GM23338 (cell line): ENCODE data around the gene SMIM45.

Source experiments
- ATAC-seq: fragments of 200-7000 bp; cut with Tn5 transposase; 3 replicates; pipeline ENCODE4 v1.9.1; 2020
- DNase-seq: peaks from one replicate; pipeline ENCODE4 v3.0.0-alpha.2; 2015; ENCODE audit warnings: low spot score
- H2AFZ ChIP-seq: fragments of 200-600 bp; sonication (generic); 2 replicates; pipeline ENCODE4 v1.8.0; 2016; ENCODE audit warnings: antibody characterized with exemption, mild to moderate bottlenecking, moderate library complexity
- H3F3A ChIP-seq: fragments of 200-600 bp; sonication (generic); replicated peaks from 2 replicates; pipeline ENCODE4 v1.8.0; 2017; ENCODE audit warnings: antibody characterized with exemption, mixed run types, low read depth
- H3K27ac ChIP-seq: fragments of 200-600 bp; sonication (generic); 2 replicates; pipeline ENCODE4 v1.6.1; 2016; ENCODE audit warnings: low read depth
- H3K27me3 ChIP-seq: fragments of 200-600 bp; sonication (generic); 2 replicates; pipeline ENCODE4 v1.8.0; 2016; ENCODE audit warnings: mild to moderate bottlenecking, mixed run types, moderate library complexity; ENCODE audit not compliant: insufficient read depth
- H3K36me3 ChIP-seq: fragments of 200-600 bp; sonication (generic); 2 replicates; pipeline ENCODE4 v1.8.0; 2016; ENCODE audit warnings: mild to moderate bottlenecking; ENCODE audit not compliant: insufficient read depth
- H3K4me1 ChIP-seq: fragments of 200-600 bp; sonication (generic); 2 replicates; pipeline ENCODE4 v1.8.0; 2016; ENCODE audit warnings: mild to moderate bottlenecking, moderate library complexity; ENCODE audit not compliant: insufficient read depth
- H3K4me2 ChIP-seq: fragments of 200-600 bp; sonication (generic); 2 replicates; pipeline ENCODE4 v1.7.1; 2017; ENCODE audit warnings: mixed run types
- H3K4me3 ChIP-seq: fragments of 200-600 bp; sonication (generic); 2 replicates; pipeline ENCODE4 v1.6.1; 2016; ENCODE audit warnings: mixed run types
- H3K79me2 ChIP-seq: fragments of 200-600 bp; sonication (generic); replicated peaks from 2 replicates; pipeline ENCODE4 v1.8.0; 2017; ENCODE audit warnings: mild to moderate bottlenecking; ENCODE audit not compliant: insufficient read depth
- H3K9me2 ChIP-seq: fragments of 200-600 bp; sonication (generic); 2 replicates; pipeline ENCODE4 v1.8.0; 2017; ENCODE audit not compliant: insufficient read depth
- H4K20me1 ChIP-seq: fragments of 200-600 bp; sonication (generic); replicated peaks from 2 replicates; pipeline ENCODE4 v1.8.0; 2017; ENCODE audit warnings: mild to moderate bottlenecking; ENCODE audit not compliant: insufficient read depth
- H3K27ac Mint-ChIP-seq: 2 replicates; pipeline ENCODE4 v1.8.0; 2020; ENCODE audit warnings: inconsistent platforms, mild to moderate bottlenecking, moderate library complexity, mixed read lengths
- H3K27me3 Mint-ChIP-seq: 3 replicates; pipeline ENCODE4 v1.8.0; 2022; ENCODE audit warnings: low read depth, mild to moderate bottlenecking, moderate library complexity, mixed read lengths, inconsistent platforms; ENCODE audit not compliant: insufficient read depth, poor library complexity
- H3K36me3 Mint-ChIP-seq: 3 replicates; pipeline ENCODE4 v1.8.0; 2021; ENCODE audit warnings: low read depth, mild to moderate bottlenecking, inconsistent platforms, moderate library complexity, mixed read lengths
- H3K4me1 Mint-ChIP-seq: 3 replicates; pipeline ENCODE4 v1.8.0; 2020; ENCODE audit warnings: mild to moderate bottlenecking, inconsistent platforms, mixed read lengths
- H3K4me3 Mint-ChIP-seq: 3 replicates; pipeline ENCODE4 v1.8.0; 2021; ENCODE audit warnings: moderate library complexity, mild to moderate bottlenecking, inconsistent platforms, mixed read lengths
- H3K9me3 Mint-ChIP-seq: 3 replicates; pipeline ENCODE4 v1.8.0; 2020; ENCODE audit warnings: moderate library complexity, mild to moderate bottlenecking, inconsistent platforms, mixed read lengths
- CREB1 ChIP-seq: fragments of 250-450 bp; sonication (Bioruptor Pico); IDR thresholded peaks from 2 replicates; pipeline ENCODE4 v1.5.0; 2020; ENCODE audit warnings: low read depth, mild to moderate bottlenecking, moderate library complexity
- ETS1 ChIP-seq: IDR thresholded peaks from 2 replicates; pipeline ENCODE4 v1.6.1; 2016; ENCODE audit warnings: antibody characterized with exemption
- EZH2 ChIP-seq: fragments of 200-600 bp; sonication (generic); IDR thresholded peaks from one replicate; pipeline ENCODE4 v1.8.0; 2017; ENCODE audit warnings: antibody characterized with exemption, mild to moderate bottlenecking, low read depth; ENCODE audit not compliant: unreplicated experiment
- EZH2phosphoT487 ChIP-seq: fragments of 200-600 bp; sonication (generic); IDR thresholded peaks from one replicate; pipeline ENCODE4 v1.8.1; 2018; ENCODE audit warnings: antibody characterized with exemption; ENCODE audit not compliant: unreplicated experiment
- JUNB ChIP-seq: IDR thresholded peaks from one replicate; pipeline ENCODE4 v1.6.1; 2016; ENCODE audit warnings: antibody characterized with exemption; ENCODE audit not compliant: unreplicated experiment
- NANOG ChIP-seq: IDR thresholded peaks from 2 replicates; pipeline ENCODE4 v1.6.1; 2016; ENCODE audit warnings: antibody characterized with exemption, borderline replicate concordance
- POLR2AphosphoS5 ChIP-seq: IDR thresholded peaks from 2 replicates; pipeline ENCODE4 v1.6.1; 2016; ENCODE audit warnings: antibody characterized with exemption, low read depth
- STAT1 ChIP-seq: IDR thresholded peaks from one replicate; pipeline ENCODE4 v1.6.1; 2016; ENCODE audit warnings: antibody characterized with exemption; ENCODE audit not compliant: unreplicated experiment
- ZNF114 ChIP-seq: fragments of 250-450 bp; sonication (Bioruptor Pico); IDR thresholded peaks from 2 replicates; pipeline ENCODE4 v1.5.0; 2020; ENCODE audit warnings: mild to moderate bottlenecking, moderate library complexity
- ZNF331 ChIP-seq: fragments of 250-450 bp; sonication (Bioruptor Pico); IDR thresholded peaks from 2 replicates; pipeline ENCODE4 v1.5.0; 2020; ENCODE audit warnings: low read depth, mild to moderate bottlenecking, moderate library complexity
- TF ChIP-seq, protein P1 (sequence below): IDR thresholded peaks from one replicate; pipeline ENCODE4 v1.6.1; 2018; ENCODE audit warnings: antibody characterized with exemption; ENCODE audit not compliant: unreplicated experiment
- TF ChIP-seq, protein P2 (sequence below), 2 experiments: fragments of 200-600 bp in 1 of 2; sonication (generic) in 1 of 2; conservative IDR thresholded peaks; 2 replicates each; pipeline versions ENCODE4 v1.5.1 to v1.6.1; 2016 to 2017; ENCODE audit warnings: antibody characterized with exemption in 2 of 2, low read depth in 2 of 2, mild to moderate bottlenecking in 2 of 2, moderate library complexity in 1 of 2
- TF ChIP-seq, protein P3 (sequence below): fragments of 250-450 bp; sonication (Bioruptor Pico); IDR thresholded peaks from 2 replicates; pipeline ENCODE4 v1.5.0; 2020; ENCODE audit warnings: mild to moderate bottlenecking, moderate library complexity

SMIM45 gene

GRCh38 chr22:41948142-41948541 is 3.8 kb upstream of the SMIM45 start:
- Histone ChIP-seq H3K27me3 (0 out of 2 replicates have a peak, but pooled peaks cover 3% of the 10 kb centered on the region), H3K27ac (no peak overlapping the region), H3K4me1 (peaks cover 35% of the 10 kb centered on the region), H2AFZ (no peak overlapping the region), H3F3A (peaks cover 20% of the 10 kb centered on the region), H4K20me1 (peaks cover 15% of the 10 kb centered on the region), H3K4me3 (no peak overlapping the region), H3K79me2 (peaks cover 10% of the 10 kb centered on the region), H3K9me2 (no peaks in the 10 kb centered on the region), H3K36me3 (0 out of 2 replicates have a peak, but pooled peaks cover 4% of the 10 kb centered on the region), H3K4me2 (no peak overlapping the region)
- Mint-ChIP-seq H3K27ac (no peak overlapping the region), H3K9me3 (no peaks in the 10 kb centered on the region), H3K4me3 (peak overlapping the region; percentile 82; the same call in 1 of the 3 replicates), H3K27me3 (peaks cover 24% of the 10 kb centered on the region), H3K4me1 (peaks cover 32% of the 10 kb centered on the region), H3K36me3 (peaks cover 27% of the 10 kb centered on the region)
- no peak for TF ChIP-seq JUNB
- TF ChIP-seq EZH2: no peak
- TF ChIP-seq ZNF114 (CRISPR knock-in tag): no peak
- TF ChIP-seq, protein P1, sequence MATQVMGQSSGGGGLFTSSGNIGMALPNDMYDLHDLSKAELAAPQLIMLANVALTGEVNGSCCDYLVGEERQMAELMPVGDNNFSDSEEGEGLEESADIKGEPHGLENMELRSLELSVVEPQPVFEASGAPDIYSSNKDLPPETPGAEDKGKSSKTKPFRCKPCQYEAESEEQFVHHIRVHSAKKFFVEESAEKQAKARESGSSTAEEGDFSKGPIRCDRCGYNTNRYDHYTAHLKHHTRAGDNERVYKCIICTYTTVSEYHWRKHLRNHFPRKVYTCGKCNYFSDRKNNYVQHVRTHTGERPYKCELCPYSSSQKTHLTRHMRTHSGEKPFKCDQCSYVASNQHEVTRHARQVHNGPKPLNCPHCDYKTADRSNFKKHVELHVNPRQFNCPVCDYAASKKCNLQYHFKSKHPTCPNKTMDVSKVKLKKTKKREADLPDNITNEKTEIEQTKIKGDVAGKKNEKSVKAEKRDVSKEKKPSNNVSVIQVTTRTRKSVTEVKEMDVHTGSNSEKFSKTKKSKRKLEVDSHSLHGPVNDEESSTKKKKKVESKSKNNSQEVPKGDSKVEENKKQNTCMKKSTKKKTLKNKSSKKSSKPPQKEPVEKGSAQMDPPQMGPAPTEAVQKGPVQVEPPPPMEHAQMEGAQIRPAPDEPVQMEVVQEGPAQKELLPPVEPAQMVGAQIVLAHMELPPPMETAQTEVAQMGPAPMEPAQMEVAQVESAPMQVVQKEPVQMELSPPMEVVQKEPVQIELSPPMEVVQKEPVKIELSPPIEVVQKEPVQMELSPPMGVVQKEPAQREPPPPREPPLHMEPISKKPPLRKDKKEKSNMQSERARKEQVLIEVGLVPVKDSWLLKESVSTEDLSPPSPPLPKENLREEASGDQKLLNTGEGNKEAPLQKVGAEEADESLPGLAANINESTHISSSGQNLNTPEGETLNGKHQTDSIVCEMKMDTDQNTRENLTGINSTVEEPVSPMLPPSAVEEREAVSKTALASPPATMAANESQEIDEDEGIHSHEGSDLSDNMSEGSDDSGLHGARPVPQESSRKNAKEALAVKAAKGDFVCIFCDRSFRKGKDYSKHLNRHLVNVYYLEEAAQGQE: no peak
- no peak for TF ChIP-seq POLR2AphosphoS5
- TF ChIP-seq, protein P2, sequence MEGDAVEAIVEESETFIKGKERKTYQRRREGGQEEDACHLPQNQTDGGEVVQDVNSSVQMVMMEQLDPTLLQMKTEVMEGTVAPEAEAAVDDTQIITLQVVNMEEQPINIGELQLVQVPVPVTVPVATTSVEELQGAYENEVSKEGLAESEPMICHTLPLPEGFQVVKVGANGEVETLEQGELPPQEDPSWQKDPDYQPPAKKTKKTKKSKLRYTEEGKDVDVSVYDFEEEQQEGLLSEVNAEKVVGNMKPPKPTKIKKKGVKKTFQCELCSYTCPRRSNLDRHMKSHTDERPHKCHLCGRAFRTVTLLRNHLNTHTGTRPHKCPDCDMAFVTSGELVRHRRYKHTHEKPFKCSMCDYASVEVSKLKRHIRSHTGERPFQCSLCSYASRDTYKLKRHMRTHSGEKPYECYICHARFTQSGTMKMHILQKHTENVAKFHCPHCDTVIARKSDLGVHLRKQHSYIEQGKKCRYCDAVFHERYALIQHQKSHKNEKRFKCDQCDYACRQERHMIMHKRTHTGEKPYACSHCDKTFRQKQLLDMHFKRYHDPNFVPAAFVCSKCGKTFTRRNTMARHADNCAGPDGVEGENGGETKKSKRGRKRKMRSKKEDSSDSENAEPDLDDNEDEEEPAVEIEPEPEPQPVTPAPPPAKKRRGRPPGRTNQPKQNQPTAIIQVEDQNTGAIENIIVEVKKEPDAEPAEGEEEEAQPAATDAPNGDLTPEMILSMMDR (conservative IDR thresholded peaks at IDR 0.05; ENCODE audit: low read depth in 2 of 2): no peak
- TF ChIP-seq ZNF331 (CRISPR knock-in tag): no peak
- TF ChIP-seq CREB1 (CRISPR knock-in tag): no peak
- TF ChIP-seq, protein P3, sequence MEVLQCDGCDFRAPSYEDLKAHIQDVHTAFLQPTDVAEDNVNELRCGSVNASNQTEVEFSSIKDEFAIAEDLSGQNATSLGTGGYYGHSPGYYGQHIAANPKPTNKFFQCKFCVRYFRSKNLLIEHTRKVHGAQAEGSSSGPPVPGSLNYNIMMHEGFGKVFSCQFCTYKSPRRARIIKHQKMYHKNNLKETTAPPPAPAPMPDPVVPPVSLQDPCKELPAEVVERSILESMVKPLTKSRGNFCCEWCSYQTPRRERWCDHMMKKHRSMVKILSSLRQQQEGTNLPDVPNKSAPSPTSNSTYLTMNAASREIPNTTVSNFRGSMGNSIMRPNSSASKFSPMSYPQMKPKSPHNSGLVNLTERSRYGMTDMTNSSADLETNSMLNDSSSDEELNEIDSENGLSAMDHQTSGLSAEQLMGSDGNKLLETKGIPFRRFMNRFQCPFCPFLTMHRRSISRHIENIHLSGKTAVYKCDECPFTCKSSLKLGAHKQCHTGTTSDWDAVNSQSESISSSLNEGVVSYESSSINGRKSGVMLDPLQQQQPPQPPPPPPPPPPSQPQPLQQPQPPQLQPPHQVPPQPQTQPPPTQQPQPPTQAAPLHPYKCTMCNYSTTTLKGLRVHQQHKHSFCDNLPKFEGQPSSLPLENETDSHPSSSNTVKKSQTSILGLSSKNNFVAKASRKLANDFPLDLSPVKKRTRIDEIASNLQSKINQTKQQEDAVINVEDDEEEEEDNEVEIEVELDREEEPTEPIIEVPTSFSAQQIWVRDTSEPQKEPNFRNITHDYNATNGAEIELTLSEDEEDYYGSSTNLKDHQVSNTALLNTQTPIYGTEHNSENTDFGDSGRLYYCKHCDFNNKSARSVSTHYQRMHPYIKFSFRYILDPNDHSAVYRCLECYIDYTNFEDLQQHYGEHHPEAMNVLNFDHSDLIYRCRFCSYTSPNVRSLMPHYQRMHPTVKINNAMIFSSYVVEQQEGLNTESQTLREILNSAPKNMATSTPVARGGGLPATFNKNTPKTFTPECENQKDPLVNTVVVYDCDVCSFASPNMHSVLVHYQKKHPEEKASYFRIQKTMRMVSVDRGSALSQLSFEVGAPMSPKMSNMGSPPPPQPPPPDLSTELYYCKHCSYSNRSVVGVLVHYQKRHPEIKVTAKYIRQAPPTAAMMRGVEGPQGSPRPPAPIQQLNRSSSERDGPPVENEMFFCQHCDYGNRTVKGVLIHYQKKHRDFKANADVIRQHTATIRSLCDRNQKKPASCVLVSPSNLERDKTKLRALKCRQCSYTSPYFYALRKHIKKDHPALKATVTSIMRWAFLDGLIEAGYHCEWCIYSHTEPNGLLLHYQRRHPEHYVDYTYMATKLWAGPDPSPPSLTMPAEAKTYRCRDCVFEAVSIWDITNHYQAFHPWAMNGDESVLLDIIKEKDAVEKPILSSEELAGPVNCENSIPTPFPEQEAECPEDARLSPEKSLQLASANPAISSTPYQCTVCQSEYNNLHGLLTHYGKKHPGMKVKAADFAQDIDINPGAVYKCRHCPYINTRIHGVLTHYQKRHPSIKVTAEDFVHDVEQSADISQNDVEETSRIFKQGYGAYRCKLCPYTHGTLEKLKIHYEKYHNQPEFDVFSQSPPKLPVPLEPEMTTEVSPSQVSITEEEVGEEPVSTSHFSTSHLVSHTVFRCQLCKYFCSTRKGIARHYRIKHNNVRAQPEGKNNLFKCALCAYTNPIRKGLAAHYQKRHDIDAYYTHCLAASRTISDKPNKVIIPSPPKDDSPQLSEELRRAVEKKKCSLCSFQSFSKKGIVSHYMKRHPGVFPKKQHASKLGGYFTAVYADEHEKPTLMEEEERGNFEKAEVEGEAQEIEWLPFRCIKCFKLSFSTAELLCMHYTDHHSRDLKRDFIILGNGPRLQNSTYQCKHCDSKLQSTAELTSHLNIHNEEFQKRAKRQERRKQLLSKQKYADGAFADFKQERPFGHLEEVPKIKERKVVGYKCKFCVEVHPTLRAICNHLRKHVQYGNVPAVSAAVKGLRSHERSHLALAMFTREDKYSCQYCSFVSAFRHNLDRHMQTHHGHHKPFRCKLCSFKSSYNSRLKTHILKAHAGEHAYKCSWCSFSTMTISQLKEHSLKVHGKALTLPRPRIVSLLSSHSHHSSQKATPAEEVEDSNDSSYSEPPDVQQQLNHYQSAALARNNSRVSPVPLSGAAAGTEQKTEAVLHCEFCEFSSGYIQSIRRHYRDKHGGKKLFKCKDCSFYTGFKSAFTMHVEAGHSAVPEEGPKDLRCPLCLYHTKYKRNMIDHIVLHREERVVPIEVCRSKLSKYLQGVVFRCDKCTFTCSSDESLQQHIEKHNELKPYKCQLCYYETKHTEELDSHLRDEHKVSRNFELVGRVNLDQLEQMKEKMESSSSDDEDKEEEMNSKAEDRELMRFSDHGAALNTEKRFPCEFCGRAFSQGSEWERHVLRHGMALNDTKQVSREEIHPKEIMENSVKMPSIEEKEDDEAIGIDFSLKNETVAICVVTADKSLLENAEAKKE (CRISPR knock-in tag): no peak
- no peak for TF ChIP-seq EZH2phosphoT487
- no peak for TF ChIP-seq NANOG
- no peak for TF ChIP-seq STAT1
- TF ChIP-seq ETS1: no peak
- ATAC-seq (no peak), DNase-seq (no peak)
